SK-N-SH treated with all-trans-retinoic acid at 6 μM for 48 hours (cell line): ENCODE data around the gene IGFBP4.

ENCODE experiments used
- ARNTL ChIP-seq: fragments of 450-650 bp; formaldehyde crosslinking; IDR thresholded peaks from 2 replicates; pipeline ENCODE4 v1.5.0; 2020; ENCODE audit warnings: low read depth, mild to moderate bottlenecking, moderate library complexity, borderline replicate concordance
- CREB5 ChIP-seq: fragments of 250-450 bp; sonication (Bioruptor Pico); IDR thresholded peaks from 2 replicates; pipeline ENCODE4 v1.5.1; 2020; ENCODE audit warnings: low read depth, mild to moderate bottlenecking, moderate library complexity
- ESRRG ChIP-seq: fragments of 250-450 bp; sonication (Bioruptor Pico); IDR thresholded peaks from 2 replicates; pipeline ENCODE4 v1.6.1; 2021; ENCODE audit warnings: mild to moderate bottlenecking
- GLIS3 ChIP-seq: fragments of 250-450 bp; sonication (Bioruptor Pico); IDR thresholded peaks from 2 replicates; pipeline ENCODE4 v1.5.0; 2020; ENCODE audit warnings: mild to moderate bottlenecking, moderate library complexity
- OSR1 ChIP-seq: fragments of 250-450 bp; sonication (Bioruptor Pico); IDR thresholded peaks from 2 replicates; pipeline ENCODE4 v1.8.0; 2022; ENCODE audit warnings: moderate library complexity, mild to moderate bottlenecking, inconsistent platforms
- RARB ChIP-seq: fragments of 250-450 bp; sonication (Bioruptor Pico); IDR thresholded peaks from 2 replicates; pipeline ENCODE4 v1.8.0; 2021; ENCODE audit warnings: mild to moderate bottlenecking, moderate library complexity
- SNAI2 ChIP-seq: fragments of 250-450 bp; sonication (Bioruptor Pico); IDR thresholded peaks from 2 replicates; pipeline ENCODE4 v1.5.0; 2020; ENCODE audit warnings: mild to moderate bottlenecking, moderate library complexity
- TCF4 ChIP-seq: fragments of 250-450 bp; sonication (Bioruptor Pico); IDR thresholded peaks from 2 replicates; pipeline ENCODE4 v1.8.0; 2021; ENCODE audit warnings: mild to moderate bottlenecking, moderate library complexity, borderline replicate concordance
- TSHZ2 ChIP-seq: fragments of 250-450 bp; sonication (Bioruptor Pico); IDR thresholded peaks from 2 replicates; pipeline ENCODE4 v1.5.0; 2020; ENCODE audit warnings: mild to moderate bottlenecking, moderate library complexity
- ZFP30 ChIP-seq: fragments of 450-650 bp; formaldehyde crosslinking; IDR thresholded peaks from 2 replicates; pipeline ENCODE4 v1.5.0; 2022; ENCODE audit warnings: mild to moderate bottlenecking, moderate library complexity
- ZNF8 ChIP-seq: fragments of 450-650 bp; formaldehyde crosslinking; IDR thresholded peaks from 2 replicates; pipeline ENCODE4 v1.5.0; 2020; ENCODE audit warnings: mild to moderate bottlenecking, moderate library complexity
- TF ChIP-seq, protein P1 (sequence below): fragments of 250-450 bp; sonication (Bioruptor Pico); IDR thresholded peaks from 2 replicates; pipeline ENCODE4 v1.8.0; 2020; ENCODE audit warnings: mild to moderate bottlenecking, moderate library complexity, borderline replicate concordance

- TF ChIP-seq ZFP30 (no peak), TSHZ2 (CRISPR knock-in tag) (no peak), GLIS3 (CRISPR knock-in tag) (no peak), RARB (CRISPR knock-in tag) (no peak), CREB5 (CRISPR knock-in tag) (no peak), SNAI2 (CRISPR knock-in tag) (no peak), OSR1 (CRISPR knock-in tag) (no peak), ESRRG (CRISPR knock-in tag) (no peak), ARNTL (CRISPR knock-in tag) (no peak), TCF4 (no peak), ZNF8 (CRISPR knock-in tag) (no peak)
- TF ChIP-seq, protein P1, sequence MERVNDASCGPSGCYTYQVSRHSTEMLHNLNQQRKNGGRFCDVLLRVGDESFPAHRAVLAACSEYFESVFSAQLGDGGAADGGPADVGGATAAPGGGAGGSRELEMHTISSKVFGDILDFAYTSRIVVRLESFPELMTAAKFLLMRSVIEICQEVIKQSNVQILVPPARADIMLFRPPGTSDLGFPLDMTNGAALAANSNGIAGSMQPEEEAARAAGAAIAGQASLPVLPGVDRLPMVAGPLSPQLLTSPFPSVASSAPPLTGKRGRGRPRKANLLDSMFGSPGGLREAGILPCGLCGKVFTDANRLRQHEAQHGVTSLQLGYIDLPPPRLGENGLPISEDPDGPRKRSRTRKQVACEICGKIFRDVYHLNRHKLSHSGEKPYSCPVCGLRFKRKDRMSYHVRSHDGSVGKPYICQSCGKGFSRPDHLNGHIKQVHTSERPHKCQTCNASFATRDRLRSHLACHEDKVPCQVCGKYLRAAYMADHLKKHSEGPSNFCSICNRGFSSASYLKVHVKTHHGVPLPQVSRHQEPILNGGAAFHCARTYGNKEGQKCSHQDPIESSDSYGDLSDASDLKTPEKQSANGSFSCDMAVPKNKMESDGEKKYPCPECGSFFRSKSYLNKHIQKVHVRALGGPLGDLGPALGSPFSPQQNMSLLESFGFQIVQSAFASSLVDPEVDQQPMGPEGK, result no peak
These were observed 53.6 kb downstream of the IGFBP4 start for GRCh38 chr17:40496634-40497420.
